Activated CD4-positive, CD25-positive, alpha-beta regulatory T cell treated with anti-CD3 and anti-CD28 coated beads, Interleukin-2, amount 50 U/mL, for 24 hours (primary cell): Measurements from ENCODE around the gene LYRM2.
"Not testable (repeated sequence)": the region's sequence is repeated elsewhere in the genome, so short reads cannot be mapped to it uniquely, and the experiment has no call there.

ENCODE experiments used
- ATAC-seq, 2 donors: fragments of 150-1000 bp; cut with Tn5 transposase; one replicate each; pipeline ENCODE4 v1.10.0; 2021; ENCODE audit warnings: mild to moderate bottlenecking in 1 of 2, moderate library complexity in 1 of 2

Gene LYRM2

DNA sequence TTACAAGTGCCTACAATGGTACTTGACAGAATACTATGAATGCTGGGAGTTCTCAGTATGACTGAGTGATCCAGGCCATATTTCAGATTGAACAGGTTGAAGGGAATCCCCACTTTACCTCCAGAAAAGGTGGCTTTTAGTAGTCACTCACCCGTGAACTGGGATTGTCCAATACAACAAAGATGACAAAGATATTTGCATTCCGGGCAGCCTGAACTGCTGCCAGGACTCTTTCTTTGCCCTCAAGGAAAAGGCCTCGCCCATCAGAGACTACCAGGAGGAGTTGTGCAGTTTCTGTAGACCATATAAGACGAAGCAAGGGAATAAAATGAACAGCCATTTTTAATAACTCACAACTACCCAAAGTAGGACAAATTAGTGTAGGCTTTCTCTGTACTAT, 6.3 kb upstream of the LYRM2 start:
- no peak for ATAC-seq

DNA sequence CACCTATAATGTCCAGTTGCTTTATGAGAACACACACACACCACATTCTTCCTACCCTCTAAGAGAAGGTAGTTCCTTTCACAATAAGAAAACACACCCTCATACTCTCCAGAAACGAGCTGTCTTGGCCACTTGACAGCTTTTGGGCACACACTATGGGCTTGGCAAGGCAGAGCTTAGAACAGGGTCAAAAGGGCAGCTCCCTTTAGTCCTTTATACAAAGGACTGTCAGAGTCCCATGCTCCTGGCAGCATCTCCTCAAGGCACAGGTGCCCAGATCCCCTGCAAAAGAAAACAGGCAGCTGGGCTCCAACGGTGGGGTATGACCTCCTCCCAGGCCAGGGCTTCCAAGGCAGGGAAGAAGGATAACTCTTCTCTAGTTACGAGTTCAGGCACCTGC, 4.9 kb upstream of the LYRM2 start:
- ATAC-seq, result no peak

DNA sequence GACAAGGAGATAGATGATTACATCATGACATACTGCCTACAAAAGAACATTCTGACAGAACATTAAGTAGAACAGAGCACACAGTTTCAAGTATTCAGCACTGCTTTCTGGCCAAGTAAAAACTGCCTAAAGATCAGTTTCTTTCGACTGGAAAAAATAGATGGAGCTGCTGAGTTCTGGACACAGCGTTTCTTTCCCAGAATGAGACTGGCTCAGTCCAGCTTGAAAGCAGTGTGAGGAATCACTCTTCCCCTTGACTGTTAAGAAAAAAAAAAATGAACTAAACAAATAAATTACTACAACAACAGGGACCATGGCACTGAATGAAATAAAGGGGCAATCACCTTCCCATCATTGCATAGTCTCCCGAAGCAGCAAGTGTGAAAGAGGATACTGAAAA, 4.4 kb upstream of the LYRM2 start:
- ATAC-seq, result no peak

DNA sequence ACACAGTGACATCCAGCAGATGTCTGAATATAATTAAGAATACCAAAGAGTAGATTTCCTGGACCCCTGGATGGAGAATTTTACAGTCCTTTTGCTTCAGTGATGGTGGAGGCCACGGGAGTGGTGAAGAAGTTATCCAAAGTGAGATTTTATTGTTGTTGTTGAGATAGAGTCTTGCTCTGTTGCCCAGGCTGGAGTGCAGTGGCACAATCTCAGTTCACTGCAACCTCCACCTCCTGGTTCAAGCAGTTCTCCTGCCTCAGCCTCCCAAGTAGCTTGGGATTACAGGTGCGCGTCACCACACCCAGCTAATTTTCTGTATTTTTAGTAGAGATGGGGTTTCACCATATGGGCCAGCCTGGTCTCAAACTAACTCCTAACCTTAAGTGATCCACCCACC, 3.0 kb upstream of the LYRM2 start:
- not testable (repeated sequence) for ATAC-seq

DNA sequence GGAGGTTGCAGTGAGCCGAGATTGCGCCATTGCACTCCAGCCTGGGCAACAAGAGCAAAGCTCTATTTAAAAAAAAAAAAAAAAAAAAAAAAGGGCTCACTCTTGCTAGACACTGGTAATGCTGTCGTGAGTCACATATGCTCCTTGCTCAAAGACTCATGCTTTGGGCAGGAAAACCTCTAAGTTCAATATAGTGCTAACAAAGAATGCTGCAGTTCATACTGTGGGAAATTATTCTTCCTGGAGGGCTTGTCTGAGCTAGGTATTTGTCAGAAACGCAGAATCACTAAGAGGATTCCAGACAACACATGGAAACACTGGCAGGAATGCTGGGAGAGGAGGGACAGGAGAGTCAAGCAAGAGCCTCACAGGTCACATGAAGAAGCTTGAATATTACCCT, 2.3 kb upstream of the LYRM2 start:
- ATAC-seq, result no peak

DNA sequence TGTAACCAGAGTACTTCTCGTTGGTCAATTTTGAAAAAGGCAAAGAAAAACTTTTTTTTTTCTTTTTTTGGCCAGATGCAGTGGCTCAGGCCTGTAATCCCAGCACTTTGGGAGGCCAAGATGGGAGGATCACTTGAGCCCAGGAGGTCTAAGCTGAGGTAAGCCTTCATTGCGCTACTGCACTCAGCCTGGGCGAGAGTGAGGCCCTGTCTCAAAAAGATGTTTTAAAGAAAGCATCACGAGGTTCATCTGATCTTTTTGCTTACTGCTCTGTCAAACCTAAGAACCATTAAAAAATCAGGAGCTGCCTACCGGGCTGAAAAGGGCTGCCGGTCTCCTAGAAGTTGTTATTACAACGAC, 607 bp downstream of the LYRM2 start:
- ATAC-seq, result no peak

DNA sequence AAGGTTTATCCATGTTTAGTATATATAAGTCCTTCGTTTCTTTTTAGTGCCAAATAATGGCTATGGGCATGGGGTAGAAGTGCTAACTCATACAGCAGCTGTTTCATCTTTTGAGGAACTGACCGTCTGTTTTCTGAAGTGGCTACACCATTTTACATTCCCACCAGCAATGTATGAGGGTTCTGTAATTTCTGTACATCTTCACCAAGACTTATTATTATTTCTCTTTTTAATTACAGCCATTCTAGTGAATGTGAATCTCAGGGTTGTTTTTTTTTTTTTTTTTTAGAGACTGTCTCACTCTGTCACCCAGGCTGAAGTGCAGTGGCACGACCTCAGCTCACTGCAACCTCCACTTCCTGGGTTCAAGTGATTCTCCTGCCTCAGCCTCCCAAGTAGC, 2.1 kb downstream of the LYRM2 start:
- not testable (repeated sequence) for ATAC-seq

DNA sequence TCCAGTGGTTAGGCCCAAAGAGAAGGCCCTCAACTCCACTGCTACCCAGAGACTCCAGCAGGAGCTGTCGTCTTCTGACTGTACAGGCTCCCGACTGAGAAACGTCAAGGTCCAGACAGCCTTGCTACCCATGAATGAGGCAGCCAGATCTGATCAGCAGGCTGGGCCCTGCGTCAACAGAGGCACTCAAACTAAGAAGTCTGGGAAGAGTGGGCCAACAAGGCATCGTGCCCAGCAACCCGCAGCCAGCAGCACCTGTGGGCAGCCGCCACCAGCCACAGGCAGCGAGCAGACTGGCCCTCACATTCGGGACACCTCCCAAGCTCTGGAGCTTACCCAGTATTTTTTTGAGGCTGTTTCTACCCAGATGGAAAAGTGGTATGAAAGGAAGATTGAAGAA, 8.1 kb downstream of the LYRM2 start:
- no peak for ATAC-seq

DNA sequence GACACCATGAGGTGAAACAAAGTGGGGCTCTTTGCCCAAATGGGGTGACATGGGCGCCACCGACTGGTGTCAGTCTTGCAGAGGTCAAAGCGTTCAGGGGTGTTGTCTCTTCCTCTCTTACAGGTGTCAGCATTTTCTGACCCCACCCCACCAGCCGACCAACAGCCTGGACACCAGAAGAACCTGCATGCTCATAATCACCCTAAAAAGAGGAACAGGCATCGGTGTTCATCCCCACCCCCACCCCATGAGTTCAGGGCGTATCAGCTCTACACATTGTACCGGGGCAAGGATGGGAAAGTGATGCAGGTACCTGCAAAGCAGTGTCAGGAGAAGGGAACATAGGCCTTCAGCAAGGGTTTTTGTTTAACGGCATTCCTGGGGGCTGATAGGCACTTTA, 14.8 kb downstream of the LYRM2 start:
- no peak for ATAC-seq

DNA sequence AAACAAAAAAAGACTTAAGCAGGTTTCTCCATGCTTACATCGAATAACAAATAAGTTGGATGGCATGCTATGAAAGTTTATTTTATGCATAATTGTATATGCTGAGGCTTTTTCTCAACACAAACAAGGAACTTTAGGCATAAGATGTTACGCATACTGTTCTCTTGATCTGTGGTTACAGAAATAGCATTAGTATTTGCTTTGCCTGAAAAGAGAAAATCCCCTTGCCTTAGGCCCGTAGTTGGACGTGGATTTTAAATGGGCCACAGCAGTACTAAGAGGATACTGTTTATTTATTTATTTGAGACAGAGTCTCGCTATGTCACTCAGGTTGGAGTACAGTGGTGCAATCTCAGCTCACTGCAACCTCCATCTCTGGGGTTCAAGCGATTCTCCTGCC, 19.0 kb downstream of the LYRM2 start:
- ATAC-seq, result no peak

DNA sequence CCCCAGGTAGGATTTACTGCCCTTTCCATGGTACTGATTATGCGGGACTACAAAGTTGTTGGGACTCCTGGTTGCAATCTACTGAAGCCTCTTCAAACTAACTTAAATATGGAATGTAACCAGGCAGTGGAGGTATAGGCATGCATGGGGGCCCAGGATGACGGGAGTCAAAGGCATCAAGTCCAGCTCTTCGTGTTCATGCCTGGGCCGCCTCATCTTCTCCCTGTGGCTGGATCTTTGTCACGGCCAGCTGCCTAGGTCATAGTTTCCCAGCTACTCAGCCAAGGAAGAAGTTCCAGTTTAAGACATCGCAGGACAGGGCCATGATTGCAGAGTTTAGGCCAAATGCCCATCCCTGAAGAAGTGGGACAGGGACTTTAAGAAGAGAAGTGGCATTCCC, 20.5 kb downstream of the LYRM2 start:
- no peak for ATAC-seq

DNA sequence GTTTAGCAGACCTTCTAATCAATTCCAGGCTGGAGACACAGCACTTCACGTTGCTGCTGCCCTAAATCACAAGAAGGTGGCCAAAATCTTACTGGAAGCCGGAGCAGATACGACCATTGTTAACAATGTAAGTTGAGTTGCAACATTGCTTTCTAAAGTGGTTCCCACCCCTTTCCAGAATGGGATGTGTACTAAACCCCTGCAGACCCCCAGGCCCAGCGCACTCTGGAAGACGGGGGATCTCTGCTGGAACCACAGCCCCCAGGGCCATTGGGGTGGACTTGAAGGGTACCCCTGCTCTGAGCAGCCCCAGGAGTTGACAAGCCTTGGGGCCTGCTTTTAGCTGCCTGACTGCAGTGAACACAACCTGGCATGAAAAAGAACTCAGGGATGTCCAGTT, 22.0 kb downstream of the LYRM2 start:
- ATAC-seq, result no peak

DNA sequence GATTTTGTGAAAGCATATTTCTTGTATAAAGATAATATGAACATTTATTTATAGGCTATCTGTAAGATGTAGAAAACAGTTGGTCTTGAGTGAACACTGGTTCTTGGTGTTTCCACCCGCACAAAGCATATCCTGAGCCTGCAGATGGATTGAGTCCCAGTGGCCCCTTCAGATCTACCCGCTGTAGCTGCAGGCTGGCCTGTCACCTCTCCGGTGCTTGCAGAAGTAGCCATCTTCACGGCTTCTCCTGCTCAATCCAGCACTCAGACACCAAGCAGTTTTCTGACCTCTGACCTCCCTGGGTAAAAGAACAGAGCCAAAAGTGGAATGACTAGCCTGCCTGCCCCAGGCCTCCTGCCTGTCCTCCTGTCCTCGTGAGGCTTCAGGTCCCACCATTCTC, 22.7 kb downstream of the LYRM2 start:
- ATAC-seq, result no peak

DNA sequence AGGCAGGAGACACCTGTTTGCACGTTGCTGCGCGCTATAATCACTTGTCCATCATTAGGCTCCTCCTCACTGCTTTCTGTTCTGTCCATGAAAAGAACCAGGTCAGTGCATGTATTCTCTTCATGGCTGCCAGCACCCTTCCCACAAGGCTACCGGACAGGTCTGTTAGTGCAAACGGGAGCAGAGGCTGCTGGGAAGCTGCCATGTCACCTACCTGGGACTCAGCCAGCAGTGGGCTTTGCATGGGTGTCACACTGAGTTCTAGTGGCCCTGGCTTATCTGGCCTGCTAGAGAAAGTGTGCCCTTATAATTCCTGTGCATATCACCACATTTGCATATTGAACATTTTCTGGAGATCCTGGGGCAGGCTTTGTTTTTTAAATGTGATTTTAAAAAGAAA, 24.8 kb downstream of the LYRM2 start:
- ATAC-seq, result no peak

DNA sequence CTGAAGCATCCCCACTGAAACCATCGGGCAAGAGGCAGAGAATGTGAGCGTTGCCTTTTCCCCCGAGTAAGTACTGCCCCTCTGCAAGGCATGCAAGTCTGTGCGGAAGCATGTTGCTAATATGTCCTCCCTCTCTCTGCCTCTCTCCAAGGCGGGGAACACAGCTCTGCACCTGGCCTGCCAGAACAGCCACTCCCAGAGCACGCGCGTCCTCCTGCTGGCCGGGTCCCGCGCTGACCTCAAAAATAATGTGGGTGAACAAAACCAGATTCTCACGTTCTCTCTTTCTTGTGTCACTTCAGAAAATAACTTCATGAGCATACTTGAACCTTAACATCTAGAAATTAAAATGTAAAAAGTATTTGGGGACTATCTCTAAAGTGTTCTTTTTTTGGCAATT, 26.4 kb downstream of the LYRM2 start:
- ATAC-seq, result no peak

DNA sequence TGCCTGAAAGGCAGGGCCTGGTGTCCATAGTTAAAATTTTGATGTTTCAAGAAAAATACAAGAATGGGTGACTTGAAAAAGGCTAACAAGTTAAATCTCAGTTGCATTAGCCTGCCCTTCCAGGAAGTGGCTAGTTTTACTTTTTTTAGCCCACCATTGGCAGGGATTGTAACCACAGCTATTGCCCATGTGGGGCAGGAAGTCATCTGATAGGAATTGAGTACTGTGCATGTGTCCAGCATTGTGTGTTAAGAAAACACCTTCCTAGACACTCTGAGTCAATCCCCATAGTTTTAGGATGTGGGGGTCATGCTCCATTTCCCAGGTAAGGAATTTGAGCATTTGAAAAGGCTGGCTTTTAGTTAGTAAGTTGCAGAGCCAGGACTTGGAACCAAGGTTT, 26.9 kb downstream of the LYRM2 start:
- no peak for ATAC-seq

DNA sequence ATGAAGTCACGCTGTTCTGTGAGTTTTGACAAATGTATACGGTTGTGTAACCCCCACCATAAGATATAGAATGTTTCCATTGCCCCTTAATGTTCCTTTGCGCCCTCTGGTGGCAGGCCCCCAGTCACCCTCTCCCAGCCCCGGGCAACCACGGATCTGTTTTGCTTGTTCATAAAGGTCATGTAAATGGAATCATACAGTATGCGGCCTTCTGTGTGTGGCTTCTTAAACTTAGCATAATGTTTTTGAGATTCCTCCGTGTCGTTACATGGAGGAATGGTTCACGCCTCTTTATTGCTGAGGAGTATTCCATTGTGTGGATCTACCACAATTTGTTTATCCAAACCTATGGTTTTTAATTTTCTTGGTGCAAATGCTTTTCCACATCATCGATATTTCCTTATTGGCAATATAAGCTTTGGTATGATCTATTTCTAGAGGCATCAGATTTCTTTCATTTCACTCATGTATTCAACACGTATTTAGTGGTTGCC, 28.4 kb downstream of the LYRM2 start:
- peak; percentile 76 to 91 for ATAC-seq

DNA sequence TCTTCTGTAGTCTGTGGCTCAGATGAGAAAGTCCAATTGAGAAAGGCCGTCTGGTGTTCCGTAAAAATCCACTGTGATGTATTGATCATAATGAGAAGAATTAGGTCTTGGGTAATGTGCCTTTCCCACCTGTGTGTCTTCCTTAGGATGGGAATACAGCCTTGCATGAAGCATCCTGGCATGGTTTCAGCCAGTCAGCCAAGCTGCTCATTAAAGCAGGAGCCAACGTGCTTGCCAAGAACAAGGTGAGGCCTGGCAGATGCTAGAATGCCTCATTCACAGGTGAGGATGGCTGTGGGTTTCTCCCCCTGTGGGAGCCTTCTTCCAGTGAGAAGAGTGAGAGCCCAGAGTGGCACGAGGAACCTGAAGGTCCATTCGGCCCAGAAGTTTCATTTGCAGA, 32.7 kb downstream of the LYRM2 start:
- no peak for ATAC-seq

DNA sequence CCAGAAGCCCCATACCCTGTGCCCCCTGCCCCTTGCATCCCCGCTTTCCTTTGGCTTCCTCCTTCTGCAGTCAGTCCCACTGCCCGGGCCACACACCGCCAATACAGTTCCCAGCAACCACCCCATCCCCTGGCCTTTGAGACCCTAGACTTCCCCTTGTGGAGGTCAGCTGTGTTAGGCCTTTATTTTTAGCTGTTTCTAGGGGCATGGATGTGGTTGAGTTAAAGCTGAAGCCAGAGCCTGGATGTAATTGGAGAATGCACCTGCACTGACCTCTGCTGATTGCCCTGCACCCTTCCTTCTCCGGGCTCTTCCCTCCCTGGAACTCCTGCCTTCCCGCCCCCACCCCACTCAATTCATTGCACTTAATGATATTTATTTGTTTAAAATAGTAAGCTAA, 33.9 kb downstream of the LYRM2 start:
- ATAC-seq, result no peak

DNA sequence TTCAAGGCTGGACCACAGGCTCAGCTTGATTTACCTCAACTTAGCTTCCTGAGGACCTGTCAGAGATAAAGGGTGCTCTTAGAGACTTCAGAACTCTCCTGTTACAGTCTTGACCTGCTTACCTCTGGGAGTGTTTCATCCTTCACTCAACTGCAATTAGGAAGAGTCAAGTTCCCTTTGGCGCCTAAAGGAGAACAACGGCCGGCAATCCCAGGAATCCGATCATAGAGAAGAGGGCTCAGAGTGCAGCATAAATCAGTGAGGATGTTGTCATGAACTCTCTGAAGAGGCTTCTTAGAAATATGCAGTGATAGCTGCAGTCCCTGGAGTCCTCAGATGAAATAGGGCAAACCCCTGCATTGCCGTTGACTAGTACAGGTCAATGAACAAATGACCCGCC, 36.4 kb downstream of the LYRM2 start:
- ATAC-seq, result no peak

DNA sequence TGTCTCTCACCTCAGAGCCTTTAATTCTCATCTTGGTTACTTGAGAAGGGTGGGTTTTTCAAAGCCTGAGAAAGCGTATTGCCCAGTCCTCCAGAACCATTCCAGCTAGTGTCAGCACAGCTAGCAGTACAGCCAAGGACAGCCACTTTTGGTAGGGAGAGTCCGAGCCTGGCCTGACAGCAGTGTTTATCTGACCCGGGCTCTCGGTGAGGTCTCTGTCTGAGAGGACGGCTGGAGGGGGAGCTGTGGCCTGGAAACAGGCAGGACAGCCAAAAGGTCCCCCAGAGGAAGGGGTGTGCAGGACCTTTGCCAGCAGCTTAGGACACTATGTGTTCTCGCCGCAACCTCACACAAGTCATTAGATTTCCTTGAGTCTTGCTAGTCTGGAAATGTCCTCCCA, 38.8 kb downstream of the LYRM2 start:
- ATAC-seq, result no peak

DNA sequence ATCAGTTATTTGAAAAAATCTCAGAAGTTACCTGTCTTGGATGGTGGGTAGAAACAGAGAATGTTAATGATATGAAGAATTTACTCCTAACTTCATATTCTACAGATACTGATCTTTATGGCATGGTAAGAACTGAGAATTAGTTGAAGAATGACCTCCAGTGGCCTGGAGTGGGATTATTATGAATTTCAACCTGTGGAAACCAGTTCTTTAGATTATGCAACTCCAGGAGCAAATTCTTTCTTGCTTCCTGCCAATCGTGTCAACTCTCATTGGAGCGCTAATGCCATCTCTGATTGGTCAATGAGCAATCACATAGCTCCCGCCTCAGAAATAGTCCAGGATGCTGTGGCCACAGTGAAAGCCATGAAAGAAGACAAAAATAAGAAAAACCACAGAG, 40.6 kb downstream of the LYRM2 start:
- no peak for ATAC-seq

DNA sequence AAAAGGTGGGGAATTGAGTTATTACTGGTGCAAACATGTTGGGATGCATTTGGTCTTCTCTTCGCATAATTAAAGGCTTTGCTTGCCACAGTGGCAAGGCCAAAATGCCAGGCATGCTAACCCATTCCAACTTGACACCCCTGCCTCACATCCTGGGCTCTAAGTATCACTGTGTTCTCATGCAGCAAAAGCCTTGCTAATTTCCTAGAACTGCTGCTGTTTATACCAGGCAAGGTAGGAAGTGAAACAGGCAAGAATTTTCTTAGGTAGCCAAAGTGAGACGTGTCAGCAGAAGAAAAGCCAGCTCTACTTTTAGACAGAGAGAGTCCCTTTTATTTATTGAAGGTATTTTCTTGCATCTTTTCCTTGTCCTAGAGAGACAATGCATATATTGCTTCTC, 41.2 kb downstream of the LYRM2 start:
- ATAC-seq, result no peak

DNA sequence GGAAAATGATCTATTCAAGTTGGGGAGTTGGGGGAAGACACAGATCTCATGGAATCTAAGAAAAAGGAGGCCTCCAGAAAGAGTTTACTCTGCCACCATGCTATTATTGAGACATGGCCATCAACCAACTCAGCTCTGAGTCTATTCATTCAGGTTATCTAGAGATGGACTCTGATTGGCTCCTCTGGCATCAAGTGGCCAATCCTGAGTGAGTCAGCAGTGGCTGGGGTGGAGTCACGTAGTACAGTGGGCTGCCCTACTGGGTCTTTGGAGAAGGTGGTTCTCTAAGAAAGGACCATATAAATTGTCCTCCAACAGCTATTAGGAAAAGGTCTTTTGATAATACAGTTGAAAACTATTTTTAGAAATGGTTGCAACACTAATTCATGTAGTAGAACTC, 42.1 kb downstream of the LYRM2 start:
- ATAC-seq, result peak; percentile 57 to 69

DNA sequence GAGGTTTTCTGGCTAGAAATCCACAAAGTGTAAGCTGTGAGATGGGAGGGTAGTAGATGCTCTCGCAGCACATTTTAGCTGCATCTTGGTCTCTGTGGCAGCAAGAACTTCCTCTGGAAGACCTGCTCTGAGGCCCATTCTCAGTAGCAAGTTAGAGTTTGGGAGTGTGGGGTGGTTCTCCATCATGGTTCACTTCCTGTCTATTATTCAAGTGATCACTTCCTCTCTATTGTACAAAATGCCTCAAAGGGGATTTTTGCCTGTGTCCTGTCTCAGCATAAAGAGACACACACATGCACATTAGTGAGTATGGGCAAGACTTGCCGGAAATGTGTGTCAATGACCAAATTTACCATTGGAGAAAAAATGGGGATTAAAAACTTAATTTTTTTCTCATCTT, 42.5 kb downstream of the LYRM2 start:
- peak; percentile 83 to 86 for ATAC-seq

DNA sequence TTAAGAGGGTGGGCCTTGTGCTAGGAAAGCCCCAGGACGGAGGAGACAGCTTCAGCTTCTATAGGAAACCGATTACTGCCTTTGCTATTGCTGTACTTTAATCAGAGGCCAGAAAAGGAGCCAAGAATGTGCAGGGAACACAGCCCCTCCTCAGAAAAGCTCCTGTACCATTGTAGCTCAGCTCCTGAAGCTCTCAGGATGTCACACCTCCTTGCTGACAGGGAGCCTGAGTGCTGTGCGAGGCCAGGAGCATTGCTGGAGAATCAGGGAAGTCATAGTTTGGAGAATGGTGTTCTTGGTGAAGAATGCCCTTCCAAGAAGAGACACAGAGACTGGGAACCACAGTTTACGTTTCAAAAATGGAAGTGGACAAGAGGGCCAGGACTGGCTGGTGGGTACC, 46.8 kb downstream of the LYRM2 start:
- no peak for ATAC-seq
